Ovary (tissue), 9 donors: ENCODE data around the gene PDS5B. TPM values are rescaled to one million over a fixed set of nuclear protein-coding genes. Genes with fewer than 3 reads are reported as not detected.

ENCODE experiments used
- DNase-seq, 5 donors: peaks; one replicate each; pipeline ENCODE4 v3.0.0-alpha.2; 2019 to 2020
- H3K27ac ChIP-seq, 2 donors: fragments of 200-600 bp; one replicate each; pipeline versions ENCODE4 v1.5.1 to v1.8.0; 2019 to 2022
- H3K27me3 ChIP-seq: fragments of 200-600 bp; one replicate; pipeline ENCODE4 v1.8.0; 2022
- H3K36me3 ChIP-seq: fragments of 200-600 bp; sonication (generic); one replicate; pipeline ENCODE4 v1.5.1; 2019
- H3K4me1 ChIP-seq: one replicate; pipeline ENCODE4 v1.8.1; 2013; ENCODE audit warnings: mild to moderate bottlenecking, moderate library complexity; ENCODE audit not compliant: insufficient read depth
- H3K4me3 ChIP-seq: fragments of 200-600 bp; sonication (generic); one replicate; pipeline ENCODE4 v1.5.1; 2017
- H3K9me3 ChIP-seq, 2 donors: fragments of 200-600 bp in 1 of 2; sonication (generic) in 1 of 2; one replicate each; pipeline versions ENCODE4 v1.5.1 to v1.8.1; 2013 to 2019; ENCODE audit warnings: mild to moderate bottlenecking in 1 of 2, moderate library complexity in 1 of 2
- EP300 ChIP-seq: sonication (generic); formaldehyde crosslinking; IDR thresholded peaks from one replicate; pipeline ENCODE4 v1.6.1; 2017; ENCODE audit warnings: antibody characterized with exemption
- POLR2A ChIP-seq: fragments of 450-650 bp; IDR thresholded peaks from one replicate; pipeline ENCODE4 v1.6.1; 2017; ENCODE audit warnings: antibody characterized with exemption, mild to moderate bottlenecking, moderate library complexity
- WGBS, 3 donors: extraction: QIAGEN DNeasy Blood & Tissue Kit in 1 of 3; methylation state at CpG; one replicate each; pipeline versions ENCODE4 v1.1.5 to v1.1.7; 2013 to 2017; 5-methylcytosine and 5-hydroxymethylcytosine counted together
- intact Hi-C, 4 donors: fragments of 100-400 bp; cut with DNase I; formaldehyde crosslinking; loops; one replicate each; pipeline versions ENCODE4 v1.11.0 to v1.15.1; 2022 to 2023
- polyA plus RNA-seq, 2 donors: library from polyadenylated mRNA; stranded (reverse); fragments of 200-250 nt in 1 of 2; fragments of 350-450 nt in 1 of 2; fragmentation: Illumina TruSeq in 1 of 2; extraction: RNeasy Lipid Tissue Mini Kit (QIAGEN cat#74804) in 1 of 2; gene quantifications; one replicate each; pipeline ENCODE4 v1.2.3, GENCODE V29; 2013 to 2014
- total RNA-seq, 7 donors: library from RNA; depleted of rRNA in 2 of 7; stranded (reverse); fragments of >200 nt in 2 of 7; fragmentation: NEBNext Ultra II Directional in 3 of 7; extraction: Animal tissue kit (Norgen Biotek cat#: 25700) in 3 of 7; gene quantifications; one replicate each; pipeline versions ENCODE4 v1.1.0 to v1.2.4, GENCODE V29; 2016 to 2023
- TF ChIP-seq, protein P1 (sequence below), 3 donors: fragments of 450-650 bp in 2 of 3; fragments of 200-600 bp in 1 of 3; IDR thresholded peaks; one replicate each; pipeline versions ENCODE4 v1.5.1 to v1.8.0; 2016 to 2022; ENCODE audit warnings: antibody characterized with exemption in 3 of 3, mild to moderate bottlenecking in 1 of 3
- donor health status: DM: no; HTN: no; CAD: no; lungs with moderate emphysema.
- donor health status: DM: no; HTN: no; CAD: no.
- donor health status: Bipolar disorder and iron deficiency.
- donor health status: DM: yes; HTN: yes; CAD: no.
- donor health status: DM: no; HTN: no; CAD: no.
- donor health status: DM: yes; HTN: yes; CAD: no.

PDS5B gene
- total and polyA plus RNA-seq, 9 donors, result 13.6 to 74.9 (median 55.5) TPM

- DNase-seq, result no peak
- H3K4me3 ChIP-seq, result no peak overlapping the region
- no peaks in the 10 kb centered on the region for H3K27me3 ChIP-seq
- no peaks in the 10 kb centered on the region for H3K36me3 ChIP-seq
- 59 to 78% (median 67%) methylated on average over 3 of the region's 3 CpGs for WGBS, 3 donors
- H3K9me3 ChIP-seq, result no peaks in the 10 kb centered on the region
- peaks cover 2% of the 10 kb centered on the region for H3K4me1 ChIP-seq
- no peak for TF ChIP-seq POLR2A
- TF ChIP-seq EP300, result no peak
- TF ChIP-seq, protein P1, sequence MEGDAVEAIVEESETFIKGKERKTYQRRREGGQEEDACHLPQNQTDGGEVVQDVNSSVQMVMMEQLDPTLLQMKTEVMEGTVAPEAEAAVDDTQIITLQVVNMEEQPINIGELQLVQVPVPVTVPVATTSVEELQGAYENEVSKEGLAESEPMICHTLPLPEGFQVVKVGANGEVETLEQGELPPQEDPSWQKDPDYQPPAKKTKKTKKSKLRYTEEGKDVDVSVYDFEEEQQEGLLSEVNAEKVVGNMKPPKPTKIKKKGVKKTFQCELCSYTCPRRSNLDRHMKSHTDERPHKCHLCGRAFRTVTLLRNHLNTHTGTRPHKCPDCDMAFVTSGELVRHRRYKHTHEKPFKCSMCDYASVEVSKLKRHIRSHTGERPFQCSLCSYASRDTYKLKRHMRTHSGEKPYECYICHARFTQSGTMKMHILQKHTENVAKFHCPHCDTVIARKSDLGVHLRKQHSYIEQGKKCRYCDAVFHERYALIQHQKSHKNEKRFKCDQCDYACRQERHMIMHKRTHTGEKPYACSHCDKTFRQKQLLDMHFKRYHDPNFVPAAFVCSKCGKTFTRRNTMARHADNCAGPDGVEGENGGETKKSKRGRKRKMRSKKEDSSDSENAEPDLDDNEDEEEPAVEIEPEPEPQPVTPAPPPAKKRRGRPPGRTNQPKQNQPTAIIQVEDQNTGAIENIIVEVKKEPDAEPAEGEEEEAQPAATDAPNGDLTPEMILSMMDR (IDR thresholded peaks at IDR 0.05), result no peak
- no peak overlapping the region for H3K27ac ChIP-seq
- intact Hi-C loops, result no loop called here
Measured at GRCh38 chr13:32731074-32731473, 144.8 kb downstream of the PDS5B start.

DNA sequence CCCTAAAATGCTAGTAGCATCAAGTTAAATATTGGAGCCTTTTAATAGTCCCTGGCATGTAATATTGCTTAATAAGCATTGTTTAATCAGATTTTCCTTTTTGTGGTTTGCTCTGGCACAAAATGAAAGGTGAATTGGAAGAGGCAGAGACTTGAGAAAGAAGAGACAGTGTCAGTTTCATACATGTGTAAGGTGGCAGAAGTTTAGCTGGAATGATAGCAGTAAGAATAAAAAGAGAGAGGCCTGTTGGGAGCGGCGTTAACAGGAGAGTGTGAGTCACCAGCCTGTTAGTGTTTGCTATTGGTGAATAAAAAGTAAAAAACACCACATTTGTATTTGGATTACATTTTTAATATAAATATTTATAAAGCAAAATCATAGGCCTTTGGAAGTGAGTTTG lies 145.3 kb downstream of the PDS5B start:
- TF ChIP-seq, protein P1 (IDR thresholded peaks at IDR 0.05), result no peak
- TF ChIP-seq EP300, result no peak
- no peak for TF ChIP-seq POLR2A
- Histone ChIP-seq H3K4me3 (no peak overlapping the region), H3K4me1 (peaks cover 2% of the 10 kb centered on the region), H3K27ac (no peak overlapping the region), H3K9me3 (no peaks in the 10 kb centered on the region), H3K36me3 (no peaks in the 10 kb centered on the region), H3K27me3 (no peaks in the 10 kb centered on the region)
- WGBS, 3 donors, result 21 to 37% (median 23%) methylated on average over 2 of the region's 2 CpGs
- intact Hi-C loops, result no loop called here
- DNase-seq, result no peak

DNA sequence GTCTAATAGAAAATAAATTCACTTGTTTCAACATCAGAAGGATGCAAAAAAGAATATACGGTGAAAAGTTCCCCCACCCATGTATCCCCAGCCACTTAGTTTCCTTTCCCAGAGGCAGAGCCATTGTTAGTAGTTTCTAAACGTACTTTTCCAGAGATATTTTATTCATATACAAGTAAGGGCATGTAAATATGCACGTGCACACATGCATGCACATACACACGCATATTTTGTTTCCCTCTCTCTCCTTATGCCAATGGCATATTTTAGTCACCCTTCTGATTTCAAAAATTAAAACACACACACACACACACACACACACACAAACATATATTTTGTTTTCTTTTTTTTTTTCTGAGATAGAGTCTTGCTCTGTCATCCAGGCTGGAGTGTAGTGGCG lies 147.4 kb downstream of the PDS5B start:
- intact Hi-C loops, result no loop called here
- no peak overlapping the region for H3K27ac ChIP-seq
- 80 to 96% (median 86%) methylated on average over 5 of the region's 5 CpGs for WGBS, 3 donors
- no peaks in the 10 kb centered on the region for H3K27me3 ChIP-seq
- H3K4me1 ChIP-seq, result peaks cover 2% of the 10 kb centered on the region
- DNase-seq, result no peak
- H3K9me3 ChIP-seq, result no peaks in the 10 kb centered on the region
- no peaks in the 10 kb centered on the region for H3K36me3 ChIP-seq
- TF ChIP-seq, protein P1 (IDR thresholded peaks at IDR 0.05), result no peak
- no peak for TF ChIP-seq EP300
- TF ChIP-seq POLR2A, result no peak
- no peak overlapping the region for H3K4me3 ChIP-seq

- Histone ChIP-seq H3K27ac (no peak overlapping the region), H3K4me3 (no peak overlapping the region), H3K27me3 (no peaks in the 10 kb centered on the region), H3K4me1 (peaks cover 2% of the 10 kb centered on the region), H3K9me3 (no peaks in the 10 kb centered on the region), H3K36me3 (no peaks in the 10 kb centered on the region)
- intact Hi-C loops, result no loop called here
- WGBS, 3 donors, result 95 to 100% (median 97%) methylated on average over 1 of the region's 1 CpG
- TF ChIP-seq, protein P1 (IDR thresholded peaks at IDR 0.05), result no peak
- TF ChIP-seq POLR2A (no peak), EP300 (no peak)
- peak in 1 of 5 donors; percentile 14 for DNase-seq
Measured at GRCh38 chr13:32734511-32734910, 148.3 kb downstream of the PDS5B start.

- Histone ChIP-seq H3K27ac (no peak overlapping the region), H3K27me3 (no peaks in the 10 kb centered on the region), H3K9me3 (no peaks in the 10 kb centered on the region), H3K36me3 (no peaks in the 10 kb centered on the region), H3K4me3 (no peak overlapping the region), H3K4me1 (peaks cover 2% of the 10 kb centered on the region)
- DNase-seq, result no peak
- intact Hi-C loops, result no loop called here
- TF ChIP-seq EP300 (no peak), POLR2A (no peak)
- TF ChIP-seq, protein P1 (IDR thresholded peaks at IDR 0.05), result no peak
Measured at GRCh38 chr13:32735859-32736258, 149.6 kb downstream of the PDS5B start.
